Upper lobe of left lung (tissue), 6 donors: ENCODE data around the gene LTBP4. TPM values are rescaled to one million over a fixed set of nuclear protein-coding genes. Genes with fewer than 3 reads are reported as not detected.
A peak's percentile ranks its signal among the peaks of the same experiment; 100 is the strongest.

Experiments
- ATAC-seq, 2 donors: fragments of 200-7000 bp; cut with Tn5 transposase; one replicate each; pipeline ENCODE4 v1.9.1; 2022; ENCODE audit warnings: mild to moderate bottlenecking in 2 of 2, moderate library complexity in 2 of 2; ENCODE audit not compliant: low FRiP score in 2 of 2
- DNase-seq, 2 donors: peaks; one replicate each; pipeline ENCODE4 v3.0.0-alpha.2; 2019 to 2020
- H3K27ac ChIP-seq, 4 donors: fragments of 200-600 bp; sonication (generic); one replicate each; pipeline ENCODE4 v1.5.1; 2016 to 2019
- H3K27me3 ChIP-seq, 4 donors: fragments of 200-600 bp; sonication (generic); one replicate each; pipeline ENCODE4 v1.5.1; 2017 to 2019
- H3K36me3 ChIP-seq, 4 donors: fragments of 200-600 bp; sonication (generic); one replicate each; pipeline ENCODE4 v1.5.1; 2016 to 2019
- H3K4me1 ChIP-seq, 4 donors: fragments of 200-600 bp; sonication (generic); one replicate each; pipeline ENCODE4 v1.5.1; 2018 to 2019
- H3K4me3 ChIP-seq, 4 donors: fragments of 200-600 bp; sonication (generic); one replicate each; pipeline ENCODE4 v1.5.1; 2017 to 2019; ENCODE audit warnings: mild to moderate bottlenecking in 2 of 4, moderate library complexity in 1 of 4
- H3K9me3 ChIP-seq, 4 donors: fragments of 200-600 bp; sonication (generic); one replicate each; pipeline ENCODE4 v1.5.1; 2018 to 2019
- CTCF ChIP-seq, 6 experiments: fragments of 450-650 bp in 4 of 6; fragments of 200-600 bp in 2 of 6; sonication (generic) in 2 of 6; IDR thresholded peaks; one replicate each; pipeline ENCODE4 v1.5.1; 2016 to 2019; ENCODE audit warnings: antibody characterized with exemption in 6 of 6
- EP300 ChIP-seq, 4 donors: sonication (generic); formaldehyde crosslinking; IDR thresholded peaks; one replicate each; pipeline ENCODE4 v1.5.1; 2017; ENCODE audit warnings: antibody characterized with exemption in 4 of 4, control low read depth in 2 of 4
- POLR2A ChIP-seq, 4 donors: fragments of 450-650 bp; IDR thresholded peaks; one replicate each; pipeline ENCODE4 v1.5.1; 2016 to 2017; ENCODE audit warnings: antibody characterized with exemption in 4 of 4, mild to moderate bottlenecking in 2 of 4
- POLR2AphosphoS5 ChIP-seq, 2 donors: sonication (generic); formaldehyde crosslinking; IDR thresholded peaks; one replicate each; pipeline ENCODE4 v1.5.1; 2017; ENCODE audit warnings: antibody characterized with exemption in 2 of 2
- WGBS, 2 donors: methylation state at CpG; one replicate each; pipeline ENCODE4 v1.1.5; 2017 to 2018; 5-methylcytosine and 5-hydroxymethylcytosine counted together
- total RNA-seq, 6 donors: library from RNA; depleted of rRNA in 4 of 6; stranded (reverse); fragments of >200 nt in 4 of 6; gene quantifications; one replicate each; pipeline versions ENCODE4 v1.1.0 to v1.2.1, GENCODE V29; 2016 to 2021
- donor health status: DM: no; HTN: no; CAD: no; lungs with moderate emphysema.
- donor health status: DM: no; HTN: yes; CAD: no; lungs with severe emphysema.

Gene LTBP4
- total RNA-seq, 6 donors from 2014 or later, result 125 to 541 (median 401) TPM

- no peak for DNase-seq
- H3K36me3 ChIP-seq, result peaks cover 0 to 9% (median 2%) of the 10 kb centered on the region in 4 donors
- H3K27me3 ChIP-seq, result peaks cover 0 to 31% (median 14%) of the 10 kb centered on the region in 4 donors
- ATAC-seq, result no peak
- no peak overlapping the region for H3K4me3 ChIP-seq
- WGBS, 2 donors, result 46% methylated on average over 9 to 10 of the region's 13 CpGs
- H3K4me1 ChIP-seq, result peaks cover 28 to 36% (median 31%) of the 10 kb centered on the region in 4 donors
- no peaks in the 10 kb centered on the region for H3K9me3 ChIP-seq
- TF ChIP-seq POLR2A (IDR thresholded peaks at IDR 0.05), result no peak
- TF ChIP-seq POLR2AphosphoS5 (IDR thresholded peaks at IDR 0.05), result no peak
- no peak for TF ChIP-seq EP300 (IDR thresholded peaks at IDR 0.05)
- TF ChIP-seq CTCF (IDR thresholded peaks at IDR 0.05), result no peak
- no peak overlapping the region for H3K27ac ChIP-seq
Measured at GRCh38 chr19:40594657-40595091, 6.5 kb upstream of the LTBP4 start.

- 17 to 28% methylated on average over 13 to 20 of the region's 53 CpGs for WGBS, 2 donors
- peak in 1 of 2 donors; percentile 64 for ATAC-seq
- H3K4me3 ChIP-seq, result peak overlapping the region in 3 of 4 donors; percentile 9 to 33 (median 24)
Measured at GRCh38 chr19:40596608-40597328, 4.4 kb upstream of the LTBP4 start.

GRCh38 chr19:40597329-40597838 lies 3.8 kb upstream of the LTBP4 start:
- 14 to 18% methylated on average over 13 to 18 of the region's 18 CpGs for WGBS, 2 donors
- Histone ChIP-seq H3K36me3 (no peaks in the 10 kb centered on the region), H3K9me3 (no peaks in the 10 kb centered on the region), H3K4me1 (peaks cover 52 to 61% (median 57%) of the 10 kb centered on the region in 4 donors), H3K4me3 (peak overlapping the region in 3 of 4 donors; percentile 9 to 33 (median 24)), H3K27ac (no peak overlapping the region), H3K27me3 (peaks cover 0 to 49% (median 21%) of the 10 kb centered on the region in 4 donors)
- TF ChIP-seq CTCF (IDR thresholded peaks at IDR 0.05) (no peak), POLR2A (IDR thresholded peaks at IDR 0.05) (no peak), POLR2AphosphoS5 (IDR thresholded peaks at IDR 0.05) (no peak), EP300 (IDR thresholded peaks at IDR 0.05) (no peak)
- DNase-seq (no peak), ATAC-seq (no peak)

More at GRCh38 chr19:40596608-40597328, 4.4 kb upstream of the LTBP4 start:
- H3K27ac ChIP-seq, result no peak overlapping the region
- DNase-seq, result peak; percentile 59 to 93
- peaks cover 45 to 55% (median 50%) of the 10 kb centered on the region in 4 donors for H3K4me1 ChIP-seq
- TF ChIP-seq EP300 (IDR thresholded peaks at IDR 0.05) (no peak), POLR2A (IDR thresholded peaks at IDR 0.05) (no peak), POLR2AphosphoS5 (IDR thresholded peaks at IDR 0.05) (no peak), CTCF (IDR thresholded peaks at IDR 0.05) (no peak)
- H3K9me3 ChIP-seq, result no peaks in the 10 kb centered on the region
- H3K27me3 ChIP-seq, result peaks cover 0 to 46% (median 21%) of the 10 kb centered on the region in 4 donors
- no peaks in the 10 kb centered on the region for H3K36me3 ChIP-seq

- Histone ChIP-seq H3K27me3 (peaks cover 0 to 51% (median 21%) of the 10 kb centered on the region in 4 donors), H3K4me3 (no peak overlapping the region), H3K36me3 (no peaks in the 10 kb centered on the region), H3K9me3 (no peaks in the 10 kb centered on the region), H3K27ac (no peak overlapping the region), H3K4me1 (peaks cover 61 to 70% (median 66%) of the 10 kb centered on the region in 4 donors)
- WGBS, 2 donors, result 1% methylated on average over 19 to 32 of the region's 46 CpGs
- ATAC-seq (peak; percentile 80 to 87), DNase-seq (peak; percentile 91 to 94)
- TF ChIP-seq EP300 (IDR thresholded peaks at IDR 0.05) (no peak), CTCF (IDR thresholded peaks at IDR 0.05) (peak; percentile 93 to 97 (median 96))
Measured at GRCh38 chr19:40598121-40598917, 2.9 kb upstream of the LTBP4 start.
